AG09309 (cell line): ENCODE data around the gene PAM.

ENCODE experiments used
- DNase-seq: peaks from one replicate; pipeline ENCODE4 v3.0.0-alpha.2; 2010; ENCODE audit warnings: low read depth
- H3K4me3 ChIP-seq: 2 replicates; pipeline ENCODE4 v1.5.1; 2011; ENCODE audit warnings: mild to moderate bottlenecking, low read depth, low read length, moderate library complexity; ENCODE audit not compliant: control insufficient read depth
- TF ChIP-seq, protein P1 (sequence below): IDR thresholded peaks from 2 replicates; pipeline ENCODE4 v1.5.1; 2011; ENCODE audit warnings: mild to moderate bottlenecking, low read depth, low read length, inconsistent platforms; ENCODE audit not compliant: insufficient read depth, control insufficient read depth; ENCODE audit errors: missing control alignments

Gene PAM

DNA sequence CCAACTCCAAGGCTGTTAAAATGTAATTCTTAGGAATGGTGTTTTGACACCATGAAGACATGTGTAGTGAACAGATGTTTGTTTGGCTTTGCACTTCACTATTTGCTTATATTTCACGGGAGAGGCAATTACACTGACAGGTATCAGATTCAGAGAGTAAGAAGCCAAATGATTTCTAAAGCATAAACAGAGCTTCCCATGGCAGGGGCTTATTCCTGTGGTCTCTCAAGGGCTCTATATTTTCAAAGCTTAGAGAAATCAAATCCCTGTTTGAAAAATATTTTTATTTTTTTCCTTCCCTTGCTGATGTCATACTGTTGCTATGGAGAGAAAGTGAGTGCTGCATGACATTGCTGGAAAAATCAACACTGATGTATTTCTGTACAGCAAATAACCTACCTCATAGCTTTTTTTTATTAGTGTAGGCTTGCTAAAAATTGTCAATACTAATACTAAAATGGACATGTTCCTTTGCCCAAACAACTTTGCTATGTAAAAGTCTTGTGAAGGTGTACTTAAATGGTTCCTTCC, 203.4 kb downstream of the PAM start:
- no peak for DNase-seq
- TF ChIP-seq, protein P1, sequence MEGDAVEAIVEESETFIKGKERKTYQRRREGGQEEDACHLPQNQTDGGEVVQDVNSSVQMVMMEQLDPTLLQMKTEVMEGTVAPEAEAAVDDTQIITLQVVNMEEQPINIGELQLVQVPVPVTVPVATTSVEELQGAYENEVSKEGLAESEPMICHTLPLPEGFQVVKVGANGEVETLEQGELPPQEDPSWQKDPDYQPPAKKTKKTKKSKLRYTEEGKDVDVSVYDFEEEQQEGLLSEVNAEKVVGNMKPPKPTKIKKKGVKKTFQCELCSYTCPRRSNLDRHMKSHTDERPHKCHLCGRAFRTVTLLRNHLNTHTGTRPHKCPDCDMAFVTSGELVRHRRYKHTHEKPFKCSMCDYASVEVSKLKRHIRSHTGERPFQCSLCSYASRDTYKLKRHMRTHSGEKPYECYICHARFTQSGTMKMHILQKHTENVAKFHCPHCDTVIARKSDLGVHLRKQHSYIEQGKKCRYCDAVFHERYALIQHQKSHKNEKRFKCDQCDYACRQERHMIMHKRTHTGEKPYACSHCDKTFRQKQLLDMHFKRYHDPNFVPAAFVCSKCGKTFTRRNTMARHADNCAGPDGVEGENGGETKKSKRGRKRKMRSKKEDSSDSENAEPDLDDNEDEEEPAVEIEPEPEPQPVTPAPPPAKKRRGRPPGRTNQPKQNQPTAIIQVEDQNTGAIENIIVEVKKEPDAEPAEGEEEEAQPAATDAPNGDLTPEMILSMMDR, result no peak
- no peak overlapping the region for H3K4me3 ChIP-seq

DNA sequence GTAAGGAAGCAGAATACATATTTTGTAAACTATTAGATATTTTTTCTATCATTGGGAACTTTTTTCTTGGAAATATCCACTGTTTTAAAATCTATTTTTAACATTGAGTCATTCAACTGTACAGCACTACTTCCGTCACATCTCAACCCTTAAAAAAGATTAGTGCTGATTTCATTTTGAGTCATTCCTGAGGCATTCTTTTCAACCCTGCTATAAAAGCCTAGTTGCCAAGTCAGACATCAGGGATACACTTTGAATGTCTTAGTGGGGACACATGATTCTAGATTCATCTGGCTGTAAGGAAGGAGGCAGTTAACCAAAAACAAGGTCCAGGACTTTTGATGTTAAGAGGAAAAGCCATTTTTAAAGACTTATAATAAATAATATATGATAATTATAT, 203.9 kb downstream of the PAM start:
- peak; percentile 86 for DNase-seq
- H3K4me3 ChIP-seq, result no peak overlapping the region
- TF ChIP-seq, protein P1, result no peak

DNA sequence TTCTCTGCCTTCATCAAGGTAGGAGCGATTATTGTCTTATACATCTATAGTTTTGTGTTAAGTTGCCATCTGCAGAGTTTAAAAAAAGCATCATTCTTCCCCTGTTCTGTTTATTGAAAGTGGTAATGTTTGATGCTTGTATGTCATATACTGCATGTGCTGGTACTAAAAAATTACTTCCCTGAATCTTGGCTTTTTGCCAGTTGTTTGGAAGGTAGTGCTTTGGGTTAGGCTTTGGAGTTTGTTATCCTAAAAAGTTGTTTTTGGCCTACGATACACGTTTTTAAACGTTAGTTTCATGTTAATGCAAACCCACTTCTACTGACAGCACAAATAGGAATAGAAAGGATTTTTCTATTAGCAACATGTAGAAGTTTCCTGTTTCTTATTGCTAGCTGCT, 206.6 kb downstream of the PAM start:
- TF ChIP-seq, protein P1, result no peak
- no peak overlapping the region for H3K4me3 ChIP-seq
- no peak for DNase-seq

DNA sequence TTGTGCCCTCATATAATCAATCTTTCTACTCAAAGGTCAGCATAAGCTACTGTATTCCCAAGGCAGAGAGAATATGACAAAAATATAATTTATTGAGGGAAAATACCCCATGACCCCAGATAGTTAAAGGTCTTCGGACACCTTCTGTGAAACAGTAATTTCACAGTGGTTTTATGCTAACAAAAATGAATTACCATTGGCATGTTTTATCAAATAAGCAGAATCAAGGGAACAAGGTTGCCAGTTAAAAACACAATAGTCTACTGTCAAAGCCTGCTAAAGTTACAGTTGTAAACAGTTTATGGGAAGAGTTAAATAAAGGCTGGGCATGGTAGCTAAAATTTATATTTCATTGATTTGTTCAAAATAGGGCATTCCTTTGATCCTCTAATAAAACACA, 210.5 kb downstream of the PAM start:
- TF ChIP-seq, protein P1, result no peak
- DNase-seq, result no peak
- no peak overlapping the region for H3K4me3 ChIP-seq

DNA sequence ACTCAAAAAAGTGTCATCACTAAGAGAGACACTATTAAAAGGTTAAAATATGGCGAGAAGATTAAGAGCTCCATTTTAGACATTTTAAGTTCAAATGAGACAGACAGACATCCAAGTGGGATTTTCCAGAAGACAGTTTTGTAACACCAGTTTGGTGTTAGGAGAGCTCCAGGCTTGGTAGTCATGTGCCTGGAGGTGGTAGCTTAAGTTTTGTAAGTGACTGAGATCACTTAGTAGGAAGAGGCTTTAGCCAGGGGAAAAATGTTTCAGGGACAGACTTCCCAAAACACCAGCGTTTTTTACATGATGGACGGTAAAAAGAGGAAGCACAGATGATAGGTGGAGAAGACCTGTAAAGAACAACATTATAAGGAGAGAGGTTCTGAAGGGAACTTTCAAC, 214.5 kb downstream of the PAM start:
- H3K4me3 ChIP-seq, result no peak overlapping the region
- DNase-seq, result no peak
- TF ChIP-seq, protein P1, result no peak

DNA sequence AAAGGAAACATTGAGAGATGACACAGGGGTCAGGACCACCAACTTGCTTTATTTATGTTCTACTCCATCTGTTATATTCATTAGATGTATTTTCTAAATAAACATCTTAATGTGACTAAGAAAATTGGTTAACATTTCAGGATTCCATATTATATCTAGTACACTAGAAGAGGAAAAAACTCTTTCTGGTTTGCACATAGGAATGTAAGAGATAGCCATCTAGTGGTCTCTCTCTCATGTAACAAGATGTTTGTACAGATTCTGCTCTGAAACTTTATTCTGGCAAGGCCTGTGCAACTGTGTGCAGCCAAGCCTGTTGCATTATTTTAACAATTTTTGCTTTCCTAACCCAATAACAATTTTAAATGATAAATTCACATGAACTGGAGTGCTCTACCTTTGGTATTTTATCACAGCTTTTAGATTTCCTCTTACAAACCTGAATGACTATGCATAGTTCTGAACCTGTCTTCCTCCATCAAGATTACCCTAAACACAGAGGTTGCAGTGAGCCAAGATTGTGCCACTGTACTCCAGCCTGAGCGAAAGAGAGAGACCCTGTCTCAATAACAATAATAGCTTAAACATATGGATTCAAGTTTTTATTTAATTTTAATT, 216.7 kb downstream of the PAM start:
- TF ChIP-seq, protein P1, result peak; percentile 47
- DNase-seq, result no peak
- no peak overlapping the region for H3K4me3 ChIP-seq
